H9 (cell line): ENCODE data around the gene MIAT. TPM values are rescaled to one million over a fixed set of nuclear protein-coding genes. Genes with fewer than 3 reads are reported as not detected.

Experiments used
- DNase-seq: peaks from one replicate; pipeline ENCODE4 v3.0.0-alpha.2; 2017
- H2AFZ ChIP-seq: one replicate; pipeline ENCODE4 v1.6.1; 2013; ENCODE audit warnings: mild to moderate bottlenecking, low read length, control low read depth, moderate library complexity
- H2AK5ac ChIP-seq: 2 replicates; pipeline ENCODE4 v1.6.1; 2013; ENCODE audit warnings: low read length, control low read depth, mixed read lengths; ENCODE audit not compliant: insufficient read length
- H2BK120ac ChIP-seq: one replicate; pipeline ENCODE4 v1.6.1; 2013; ENCODE audit warnings: low read depth, mild to moderate bottlenecking, low read length, control low read depth, inconsistent platforms; ENCODE audit not compliant: poor library complexity, severe bottlenecking
- H2BK12ac ChIP-seq: 2 replicates; pipeline ENCODE4 v1.6.1; 2013; ENCODE audit warnings: low read length, control low read depth, mixed read lengths, low read depth; ENCODE audit not compliant: insufficient read length
- H2BK15ac ChIP-seq: 2 replicates; pipeline ENCODE4 v1.6.1; 2013; ENCODE audit warnings: low read depth, low read length, control low read depth
- H2BK20ac ChIP-seq: one replicate; pipeline ENCODE4 v1.6.1; 2013; ENCODE audit warnings: low read depth, mild to moderate bottlenecking, low read length, control low read depth, inconsistent platforms; ENCODE audit not compliant: poor library complexity, severe bottlenecking
- H2BK5ac ChIP-seq: 2 replicates; pipeline ENCODE4 v1.6.1; 2013; ENCODE audit warnings: low read length, control low read depth, mixed read lengths; ENCODE audit not compliant: insufficient read length
- H3K14ac ChIP-seq: 2 replicates; pipeline ENCODE4 v1.6.1; 2013; ENCODE audit warnings: low read length, control low read depth; ENCODE audit not compliant: insufficient read depth
- H3K18ac ChIP-seq: 2 replicates; pipeline ENCODE4 v1.6.1; 2013; ENCODE audit warnings: low read depth, mild to moderate bottlenecking, mixed read lengths, low read length, control low read depth; ENCODE audit not compliant: insufficient read length
- H3K23ac ChIP-seq: 2 replicates; pipeline ENCODE4 v1.6.1; 2013; ENCODE audit warnings: low read length, control low read depth, mixed read lengths, low read depth; ENCODE audit not compliant: insufficient read length
- H3K23me2 ChIP-seq: 2 replicates; pipeline ENCODE4 v1.6.1; 2013; ENCODE audit warnings: low read depth, mild to moderate bottlenecking, mixed read lengths, low read length, control low read depth; ENCODE audit not compliant: insufficient read length, poor library complexity, severe bottlenecking
- H3K27ac ChIP-seq: 2 replicates; pipeline ENCODE4 v1.5.1; 2013; ENCODE audit warnings: low read length, control low read depth, mixed read lengths, low read depth; ENCODE audit not compliant: insufficient read length
- H3K27me3 ChIP-seq: 2 replicates; pipeline ENCODE4 v1.6.1; 2013; ENCODE audit warnings: low read length, control low read depth, inconsistent platforms; ENCODE audit not compliant: insufficient read depth
- H3K4ac ChIP-seq: 2 replicates; pipeline ENCODE4 v1.6.1; 2013; ENCODE audit warnings: low read depth, mild to moderate bottlenecking, control low read depth, inconsistent platforms, low read length, moderate library complexity
- H3K4me1 ChIP-seq: 2 replicates; pipeline ENCODE4 v1.6.1; 2013; ENCODE audit warnings: low read length, control low read depth, inconsistent platforms; ENCODE audit not compliant: insufficient read depth
- H3K4me2 ChIP-seq: 2 replicates; pipeline ENCODE4 v1.6.1; 2013; ENCODE audit warnings: low read length, control low read depth, mixed read lengths; ENCODE audit not compliant: insufficient read length, insufficient read depth
- H3K56ac ChIP-seq: 2 replicates; pipeline ENCODE4 v1.6.1; 2013; ENCODE audit warnings: low read depth, mild to moderate bottlenecking, mixed read lengths, low read length, control low read depth; ENCODE audit not compliant: insufficient read length
- H3K79me1 ChIP-seq: 2 replicates; pipeline ENCODE4 v1.6.1; 2013; ENCODE audit warnings: low read depth, mild to moderate bottlenecking, moderate library complexity, low read length, control low read depth, inconsistent platforms; ENCODE audit not compliant: insufficient read depth, poor library complexity, severe bottlenecking
- H3K79me2 ChIP-seq: 2 replicates; pipeline ENCODE4 v1.6.1; 2013; ENCODE audit warnings: low read length, control low read depth, inconsistent platforms; ENCODE audit not compliant: insufficient read depth
- H3K9ac ChIP-seq: 2 replicates; pipeline ENCODE4 v1.6.1; 2013; ENCODE audit warnings: low read length, control low read depth, mixed read lengths; ENCODE audit not compliant: insufficient read length; ENCODE audit errors: extremely low read depth
- H3K9me3 ChIP-seq: one replicate; pipeline ENCODE4 v1.6.1; 2013; ENCODE audit warnings: low read depth, low read length, inconsistent platforms; ENCODE audit not compliant: control insufficient read depth
- H3T11ph ChIP-seq: one replicate; pipeline ENCODE4 v1.6.1; 2013; ENCODE audit warnings: mild to moderate bottlenecking, low read length, control low read depth, inconsistent platforms
- H4K20me1 ChIP-seq: one replicate; pipeline ENCODE4 v1.6.1; 2013; ENCODE audit not compliant: control insufficient read depth, insufficient read length, insufficient read depth
- H4K5ac ChIP-seq: 2 replicates; pipeline ENCODE4 v1.6.1; 2013; ENCODE audit warnings: low read depth, mild to moderate bottlenecking, mixed read lengths, low read length, control low read depth; ENCODE audit not compliant: insufficient read length
- H4K8ac ChIP-seq: replicated peaks from 2 replicates; pipeline ENCODE4 v1.6.1; 2013; ENCODE audit warnings: low read length, control low read depth, mixed read lengths, low read depth; ENCODE audit not compliant: insufficient read length
- H4K91ac ChIP-seq: 2 replicates; pipeline ENCODE4 v1.6.1; 2013; ENCODE audit warnings: low read depth, mild to moderate bottlenecking, moderate library complexity, mixed read lengths, low read length, control low read depth; ENCODE audit not compliant: insufficient read length
- H3K27ac Mint-ChIP-seq, 3 experiments: 2 replicates in 2 of 3; 3 replicates in 1 of 3; pipeline ENCODE4 v1.8.0; 2020 to 2021; ENCODE audit warnings: mixed read lengths in 3 of 3, mild to moderate bottlenecking in 1 of 3, moderate library complexity in 1 of 3
- H3K27me3 Mint-ChIP-seq: 2 replicates; pipeline ENCODE4 v1.8.0; 2021; ENCODE audit warnings: low read depth, mild to moderate bottlenecking, moderate library complexity, mixed read lengths
- H3K36me3 Mint-ChIP-seq, 3 experiments: 2 replicates in 2 of 3; 3 replicates in 1 of 3; pipeline ENCODE4 v1.8.0; 2020 to 2021; ENCODE audit warnings: low read depth in 3 of 3, mixed read lengths in 3 of 3; ENCODE audit not compliant: insufficient read depth in 1 of 3
- H3K4me1 Mint-ChIP-seq, 2 experiments: 2 replicates each; pipeline ENCODE4 v1.8.0; 2020; ENCODE audit warnings: mixed read lengths in 2 of 2
- H3K4me3 Mint-ChIP-seq, 2 experiments: 2 replicates in 1 of 2; 3 replicates in 1 of 2; pipeline ENCODE4 v1.8.0; 2020 to 2021; ENCODE audit warnings: mild to moderate bottlenecking in 2 of 2, mixed read lengths in 2 of 2, moderate library complexity in 1 of 2
- H3K9me3 Mint-ChIP-seq, 2 experiments: 2 replicates in 1 of 2; 3 replicates in 1 of 2; pipeline ENCODE4 v1.8.0; 2020; ENCODE audit warnings: mild to moderate bottlenecking in 2 of 2, mixed read lengths in 2 of 2, moderate library complexity in 1 of 2
- CTCF ChIP-seq: fragments of 200-600 bp; sonication (generic); conservative IDR thresholded peaks from 3 replicates; pipeline ENCODE4 v1.8.0; 2021; ENCODE audit warnings: antibody characterized with exemption, mild to moderate bottlenecking
- WGBS: extraction: QIAGEN DNeasy Blood & Tissue Kit; methylation state at CpG from one replicate; pipeline ENCODE4 v1.1.7; 2013; ENCODE audit warnings: missing lambda C conversion rate, low lambda C conversion rate, mixed read lengths; ENCODE audit not compliant: insufficient read length; ENCODE audit errors: extremely low coverage; 5-methylcytosine and 5-hydroxymethylcytosine counted together
- total RNA-seq: library from RNA; stranded (reverse); gene quantifications from 2 replicates; pipeline ENCODE4 v1.2.1, GENCODE V29; 2021

The MIAT gene
- total RNA-seq, 1 experiment from 2014 or later: 85.6 TPM

- Mint-ChIP-seq H3K9me3 (peaks cover 0 to 2% of the 10 kb centered on the region in 2 experiments; a peak in 3 of 5 replicates), H3K27me3 (peaks cover 2% of the 10 kb centered on the region; the same call in 1 of the 2 replicates), H3K4me3 (no peak overlapping the region), H3K27ac (no peak overlapping the region), H3K36me3 (peaks cover 2 to 8% (median 6%) of the 10 kb centered on the region in 3 experiments; a peak in 5 of 7 replicates), H3K4me1 (0 out of 4 replicates have a peak, but pooled peaks cover 0 to 4% of the 10 kb centered on the region in 2 experiments)
- Histone ChIP-seq H2BK120ac (no peak overlapping the region), H3K23me2 (no peaks in the 10 kb centered on the region), H3K4ac (no peak overlapping the region), H3K79me2 (no peaks in the 10 kb centered on the region), H4K5ac (no peak overlapping the region), H3K9me3 (no peaks in the 10 kb centered on the region), H2BK15ac (no peak overlapping the region), H3K27me3 (no peaks in the 10 kb centered on the region), H3K18ac (no peak overlapping the region), H2AK5ac (no peak overlapping the region), H3K27ac (no peak overlapping the region), H3K14ac (no peak overlapping the region; the same call in 1 of the 2 replicates), H2BK12ac (no peak overlapping the region), H3T11ph (no peak overlapping the region), H4K20me1 (no peaks in the 10 kb centered on the region), H4K91ac (no peak overlapping the region), H2BK20ac (no peak overlapping the region), H3K4me2 (no peak overlapping the region), H3K79me1 (no peaks in the 10 kb centered on the region), H3K23ac (no peak overlapping the region), H3K9ac (no peak overlapping the region), H2BK5ac (no peak overlapping the region), H4K8ac (no peak overlapping the region), H2AFZ (no peak overlapping the region), H3K4me1 (no peaks in the 10 kb centered on the region), H3K56ac (no peak overlapping the region)
- no peak for TF ChIP-seq CTCF
- no peak for DNase-seq
- no CpG with 5 or more reads among the region's 6 CpGs for WGBS
These were observed 67.0 kb downstream of the MIAT start for GRCh38 chr22:26724414-26724813.
